HepG2 (cell line): Measurements from ENCODE around the gene PPP1R13B. TPM values are rescaled to one million over a fixed set of nuclear protein-coding genes. Genes with fewer than 3 reads are reported as not detected.
A peak's percentile ranks its signal among the peaks of the same experiment; 100 is the strongest.

Experiments used
- AHR ChIP-seq: IDR thresholded peaks from 2 replicates; pipeline ENCODE4 v1.6.1; 2018; ENCODE audit warnings: missing genetic modification reagents, missing compliant biosample characterization
- ARID2 ChIP-seq: sonication (generic); formaldehyde crosslinking; IDR thresholded peaks from 2 replicates; pipeline ENCODE4 v1.8.1; 2022; ENCODE audit warnings: mild to moderate bottlenecking, missing genetic modification reagents, borderline replicate concordance
- CEBPB ChIP-seq: IDR thresholded peaks from 2 replicates; pipeline ENCODE4 v1.6.1; 2011; ENCODE audit warnings: low read depth, low read length, improper control_type of control experiment, borderline replicate concordance
- HIC2 ChIP-seq: sonication (generic); formaldehyde crosslinking; IDR thresholded peaks from 2 replicates; pipeline ENCODE4 v1.9.0; 2022; ENCODE audit warnings: low read depth, missing genetic modification reagents
- HINFP ChIP-seq: sonication (generic); formaldehyde crosslinking; IDR thresholded peaks from 2 replicates; pipeline ENCODE4 v1.4.0; 2020; ENCODE audit warnings: low read depth, mild to moderate bottlenecking, missing genetic modification reagents
- KMT2A ChIP-seq: sonication (generic); formaldehyde crosslinking; IDR thresholded peaks from 2 replicates; pipeline ENCODE4 v1.4.0; 2020; ENCODE audit warnings: missing genetic modification reagents
- MAX ChIP-seq: IDR thresholded peaks from 2 replicates; pipeline ENCODE4 v1.6.1; 2012; ENCODE audit warnings: inconsistent platforms
- MED8 ChIP-seq: sonication (generic); formaldehyde crosslinking; IDR thresholded peaks from 2 replicates; pipeline ENCODE4 v1.8.1; 2023; ENCODE audit warnings: mild to moderate bottlenecking, missing genetic modification reagents; ENCODE audit not compliant: insufficient replicate concordance
- MLX ChIP-seq: IDR thresholded peaks from 2 replicates; pipeline ENCODE4 v1.6.1; 2016
- MYC ChIP-seq: sonication (generic); formaldehyde crosslinking; IDR thresholded peaks from 2 replicates; pipeline ENCODE4 v1.9.0; 2021; ENCODE audit warnings: missing genetic modification reagents, borderline replicate concordance
- NR2F2 ChIP-seq: IDR thresholded peaks from 2 replicates; pipeline ENCODE4 v1.6.1; 2012; ENCODE audit warnings: low read depth, inconsistent platforms, borderline replicate concordance
- POLR2A ChIP-seq, 2 experiments: IDR thresholded peaks; 2 replicates each; pipeline ENCODE4 v1.6.1; 2011; ENCODE audit warnings: low read depth in 2 of 2, low read length in 2 of 2, mild to moderate bottlenecking in 1 of 2, moderate library complexity in 1 of 2; ENCODE audit not compliant: insufficient read depth in 1 of 2
- REL ChIP-seq: sonication (generic); formaldehyde crosslinking; conservative IDR thresholded peaks from 2 replicates; pipeline ENCODE4 v1.8.0; 2022; ENCODE audit warnings: mild to moderate bottlenecking, missing genetic modification reagents, moderate library complexity
- RELA ChIP-seq: sonication (generic); formaldehyde crosslinking; IDR thresholded peaks from 2 replicates; pipeline ENCODE4 v1.4.0; 2020; ENCODE audit warnings: missing genetic modification reagents
- SMAD1 ChIP-seq: sonication (generic); formaldehyde crosslinking; IDR thresholded peaks from 2 replicates; pipeline ENCODE4 v1.4.0; 2020; ENCODE audit warnings: missing genetic modification reagents, low read depth, mild to moderate bottlenecking, borderline replicate concordance
- SRSF1 ChIP-seq: fragments of 200-400 bp; formaldehyde crosslinking; optimal IDR thresholded peaks from 2 replicates; pipeline ENCODE3; 2017; ENCODE audit warnings: mild to moderate bottlenecking, low read depth, low read length, moderate library complexity
- ZBTB44 ChIP-seq: sonication (generic); formaldehyde crosslinking; IDR thresholded peaks from 2 replicates; pipeline ENCODE4 v1.4.0; 2020; ENCODE audit warnings: missing genetic modification reagents
- ZNF180 ChIP-seq: sonication (generic); formaldehyde crosslinking; IDR thresholded peaks from 2 replicates; pipeline ENCODE4 v1.4.0; 2020; ENCODE audit warnings: low read depth, missing genetic modification reagents, borderline replicate concordance
- ZNF83 ChIP-seq: sonication (generic); formaldehyde crosslinking; IDR thresholded peaks from 2 replicates; pipeline ENCODE4 v1.4.0; 2020; ENCODE audit warnings: missing genetic modification reagents, mild to moderate bottlenecking, borderline replicate concordance
- ZXDC ChIP-seq: sonication (generic); formaldehyde crosslinking; IDR thresholded peaks from 2 replicates; pipeline ENCODE4 v1.5.0; 2020; ENCODE audit warnings: mild to moderate bottlenecking, missing genetic modification reagents
- polyA plus RNA-seq, 8 experiments: library from polyadenylated mRNA; depleted of rRNA in 3 of 8; stranded (reverse) in 7 of 8; unstranded in 1 of 8; fragments of >200 nt; fragmentation: Illumina TruSeq in 4 of 8; extraction: Trizol in 4 of 8; gene quantifications; 2 replicates each; pipeline versions ENCODE4 v1.2.1 to v1.2.3, GENCODE V29; 2011 to 2016; ENCODE audit warnings: low read depth in 4 of 8, missing spikeins in 1 of 8, mixed read lengths in 1 of 8; ENCODE audit not compliant: insufficient read depth in 1 of 8
- total RNA-seq, 5 experiments: library from RNA; depleted of rRNA; stranded (reverse); fragments of >200 nt; fragmentation: Illumina TruSeq; extraction: Trizol; gene quantifications; 2 replicates each; pipeline ENCODE4 v1.2.3, GENCODE V29; 2016; ENCODE audit warnings: low read depth in 1 of 5

PPP1R13B gene
- total and polyA plus RNA-seq, 2 of the 13 experiments (the other 11 are each of a cell fraction or from before 2014, with no cell fraction given): 4.6 to 9.4 TPM

GRCh38 chr14:103880348-103881267 lies 33.2 kb upstream of the PPP1R13B start (continued):
- TF ChIP-seq MYC (peak; percentile 57; the same call in 1 of the 2 replicates), REL (CRISPR knock-in tag) (no peak), HINFP (CRISPR knock-in tag) (no peak), MED8 (CRISPR knock-in tag) (peak; percentile 10), ARID2 (peak; percentile 56; the same call in 1 of the 2 replicates), ZBTB44 (CRISPR knock-in tag) (no peak), MAX (peak; percentile 55), POLR2A (IDR thresholded peaks at IDR 0.05; ENCODE audit: insufficient read depth in 1 of 2, low read depth in 2 of 2, low read length in 2 of 2) (peak in 1 of 2 experiments; percentile 63; a peak in 2 of 4 replicates), ZNF180 (no peak), CEBPB (no peak), MLX (CRISPR knock-in tag) (no peak), ZXDC (no peak), HIC2 (CRISPR knock-in tag) (peak; percentile 51; the same call in 1 of the 2 replicates), KMT2A (CRISPR knock-in tag) (0 out of 2 replicates have a peak, but pooled peaks have one; percentile 34), ZNF83 (CRISPR knock-in tag) (no peak), SRSF1 (peak; percentile 8), NR2F2 (0 out of 2 replicates have a peak, but pooled peaks have one; percentile 1), RELA (CRISPR knock-in tag) (0 out of 2 replicates have a peak, but pooled peaks have one; percentile 7), AHR (CRISPR knock-in tag) (0 out of 2 replicates have a peak, but pooled peaks have one; percentile 25), SMAD1 (CRISPR knock-in tag) (no peak)
